Ascending aorta (tissue), 2 donors: ENCODE measurements around the gene PABPC1L. TPM values are rescaled to one million over a fixed set of nuclear protein-coding genes. Genes with fewer than 3 reads are reported as not detected.
A peak's percentile ranks its signal among the peaks of the same experiment; 100 is the strongest.

Experiments
- DNase-seq, 2 donors: peaks; one replicate each; pipeline ENCODE4 v3.0.0-alpha.2; 2019; ENCODE audit warnings: low spot score in 2 of 2
- H3K27ac ChIP-seq, 2 donors: fragments of 200-600 bp; sonication (generic); one replicate each; pipeline ENCODE4 v1.5.1; 2016 to 2017; ENCODE audit warnings: mild to moderate bottlenecking in 1 of 2
- H3K27me3 ChIP-seq: fragments of 200-600 bp; sonication (generic); one replicate; pipeline ENCODE4 v1.5.1; 2017
- H3K36me3 ChIP-seq, 2 donors: fragments of 200-600 bp; sonication (generic); one replicate each; pipeline ENCODE4 v1.5.1; 2016
- H3K4me1 ChIP-seq, 2 donors: fragments of 200-600 bp; sonication (generic); one replicate each; pipeline ENCODE4 v1.5.1; 2016 to 2017; ENCODE audit warnings: mild to moderate bottlenecking in 1 of 2
- H3K4me3 ChIP-seq, 2 donors: fragments of 200-600 bp; sonication (generic); one replicate each; pipeline ENCODE4 v1.5.1; 2016 to 2017; ENCODE audit warnings: mild to moderate bottlenecking in 1 of 2
- H3K9me3 ChIP-seq, 2 donors: fragments of 200-600 bp; sonication (generic); one replicate each; pipeline ENCODE4 v1.5.1; 2016
- CTCF ChIP-seq, 3 experiments: fragments of 200-600 bp in 2 of 3; fragments of 450-650 bp in 1 of 3; sonication (generic) in 2 of 3; IDR thresholded peaks; one replicate each; pipeline ENCODE4 v1.5.1; 2016 to 2019; ENCODE audit warnings: antibody characterized with exemption in 3 of 3, mild to moderate bottlenecking in 1 of 3, moderate library complexity in 1 of 3
- intact Hi-C: fragments of 100-400 bp; cut with DNase I; formaldehyde crosslinking; loops from one replicate; pipeline ENCODE4 v1.15.1; 2023
- total RNA-seq: library from RNA; depleted of rRNA; stranded (reverse); fragments of >200 nt; gene quantifications from one replicate; pipeline ENCODE4 v1.1.0, GENCODE V29; 2016

Gene PABPC1L
- total RNA-seq, 1 donor from 2014 or later: 22.9 TPM

- no peaks in the 10 kb centered on the region for H3K27me3 ChIP-seq
- no peak overlapping the region for H3K4me3 ChIP-seq
- no peak for DNase-seq
- H3K4me1 ChIP-seq: peaks cover 10 to 11% of the 10 kb centered on the region in 2 donors
- peaks cover 16% of the 10 kb centered on the region in 2 donors for H3K36me3 ChIP-seq
- intact Hi-C loops: loop anchor here (10.0 kb wide), 3 partner anchors 435 to 805 kb away; partner anchors contain the start of genes DBNDD2 and OSER1
- H3K27ac ChIP-seq: no peak overlapping the region
- TF ChIP-seq CTCF (IDR thresholded peaks at IDR 0.05): no peak
- no peaks in the 10 kb centered on the region for H3K9me3 ChIP-seq
Measured at GRCh38 chr20:44969300-44969894, 59.5 kb downstream of the PABPC1L start.

DNA sequence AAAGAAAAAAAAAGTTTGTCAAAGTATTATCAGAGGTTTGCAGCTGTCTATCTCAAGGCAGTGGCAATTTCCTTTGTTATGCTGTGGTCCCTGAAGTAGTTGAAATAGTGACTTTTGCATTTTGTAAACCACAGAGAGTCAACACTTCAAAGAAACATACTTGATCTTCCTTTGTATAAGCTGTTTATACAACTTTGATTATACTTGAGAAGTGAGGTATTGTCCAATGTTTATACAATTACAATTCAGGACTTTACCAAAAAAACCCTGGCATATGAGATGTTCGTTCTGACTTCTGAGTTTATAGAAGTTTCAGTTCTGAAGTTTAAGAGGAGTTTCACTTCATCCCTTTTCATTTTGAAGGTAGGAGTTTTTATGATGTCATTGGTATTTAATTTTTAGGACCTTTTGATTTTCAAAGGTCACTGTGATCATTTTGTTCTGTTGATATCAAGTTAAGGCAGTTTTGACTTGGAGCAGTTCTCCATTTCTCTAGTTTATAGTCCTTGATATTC is 60.4 kb downstream of the PABPC1L start:
- Histone ChIP-seq H3K27me3 (no peaks in the 10 kb centered on the region), H3K27ac (no peak overlapping the region), H3K9me3 (no peaks in the 10 kb centered on the region), H3K36me3 (peaks cover 25% of the 10 kb centered on the region in 2 donors), H3K4me1 (peaks cover 10 to 11% of the 10 kb centered on the region in 2 donors), H3K4me3 (no peak overlapping the region)
- intact Hi-C loops: loop anchor here (10.0 kb wide), 1 partner anchor 1375 kb away; the partner anchor contains the start of gene IFT52
- TF ChIP-seq CTCF (IDR thresholded peaks at IDR 0.05): no peak
- DNase-seq: no peak

DNA sequence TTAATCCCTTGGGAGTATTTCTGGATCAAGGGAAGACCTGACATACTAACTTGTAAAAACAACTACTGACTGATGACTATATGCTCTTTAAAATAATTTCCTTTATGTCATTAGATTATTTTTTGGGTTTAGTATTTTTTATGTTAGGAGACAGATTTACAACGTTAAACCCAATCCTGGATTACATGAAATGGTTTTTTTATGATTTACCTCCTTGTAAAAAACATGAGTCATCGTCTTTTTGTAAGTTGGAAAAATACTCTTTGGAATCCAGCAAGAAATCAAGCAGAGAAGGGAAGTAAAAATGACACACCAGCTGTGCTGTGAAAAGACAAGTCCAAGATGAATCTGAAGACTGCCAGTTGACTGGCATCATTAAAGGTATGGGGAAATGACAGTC is 63.2 kb downstream of the PABPC1L start:
- H3K27me3 ChIP-seq: no peaks in the 10 kb centered on the region
- H3K36me3 ChIP-seq: peaks cover 34 to 40% of the 10 kb centered on the region in 2 donors
- no peaks in the 10 kb centered on the region for H3K9me3 ChIP-seq
- intact Hi-C loops: loop anchor here (10.0 kb wide), 1 partner anchor 1378 kb away; the partner anchor contains the start of gene IFT52
- H3K27ac ChIP-seq: no peak overlapping the region
- no peak for TF ChIP-seq CTCF (IDR thresholded peaks at IDR 0.05)
- DNase-seq: no peak
- no peak overlapping the region for H3K4me3 ChIP-seq
- no peaks in the 10 kb centered on the region for H3K4me1 ChIP-seq

GRCh38 chr20:44976698-44977097 is 66.8 kb downstream of the PABPC1L start:
- Histone ChIP-seq H3K4me3 (no peak overlapping the region), H3K36me3 (peaks cover 38 to 70% of the 10 kb centered on the region in 2 donors), H3K27ac (no peak overlapping the region), H3K4me1 (no peaks in the 10 kb centered on the region), H3K9me3 (no peaks in the 10 kb centered on the region), H3K27me3 (no peaks in the 10 kb centered on the region)
- intact Hi-C loops: loop anchor here (10.0 kb wide), 1 partner anchor 1382 kb away; the partner anchor contains the start of gene IFT52
- DNase-seq: no peak
- TF ChIP-seq CTCF (IDR thresholded peaks at IDR 0.05): no peak

DNA sequence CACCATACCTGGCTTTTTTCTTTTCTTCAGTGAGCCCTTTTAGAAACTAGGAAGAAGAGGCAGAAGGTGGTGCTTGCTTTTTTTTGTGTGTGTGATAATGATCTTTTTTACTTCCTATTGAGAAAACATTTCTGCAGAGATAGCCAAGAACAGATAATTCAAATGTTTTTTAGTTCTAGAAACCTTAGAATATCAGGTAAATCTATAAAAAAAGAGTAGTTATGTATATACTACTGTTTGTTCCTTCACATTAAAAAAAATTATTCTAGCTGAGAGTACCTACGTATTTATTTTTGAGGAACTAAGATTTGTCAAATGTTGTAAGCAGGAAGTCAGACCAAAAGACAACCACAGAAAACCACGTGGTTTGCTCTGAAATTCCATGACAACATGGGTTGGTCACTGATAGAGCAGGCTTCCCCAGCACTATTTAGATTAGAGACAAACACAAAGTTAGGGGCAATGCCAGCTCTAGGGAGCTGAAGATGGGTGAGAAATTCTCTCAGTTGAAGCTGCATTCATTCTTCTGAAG is 69.3 kb downstream of the PABPC1L start:
- Histone ChIP-seq H3K27ac (peak overlapping the region in 1 of 2 donors; percentile 18), H3K4me3 (no peak overlapping the region), H3K36me3 (peaks cover 41 to 74% of the 10 kb centered on the region in 2 donors), H3K4me1 (no peaks in the 10 kb centered on the region), H3K27me3 (no peaks in the 10 kb centered on the region), H3K9me3 (no peaks in the 10 kb centered on the region)
- TF ChIP-seq CTCF (IDR thresholded peaks at IDR 0.05): no peak
- DNase-seq: peak in 1 of 2 donors; percentile 69
- intact Hi-C loops: loop anchor here (10.0 kb wide), 1 partner anchor 1384 kb away; the partner anchor contains the start of gene IFT52
